HCT116 (cell line): Measurements from ENCODE around the gene AFF1. TPM values are rescaled to one million over a fixed set of nuclear protein-coding genes. Genes with fewer than 3 reads are reported as not detected.

Experiments
- ATAC-seq: fragments of 200-7000 bp; cut with Tn5 transposase; 2 replicates; pipeline ENCODE4 v1.9.1; 2020; ENCODE audit warnings: mild to moderate bottlenecking, moderate library complexity
- BruUV-seq: library from RNA; stranded (reverse); fragments of 400-500 nt; replicated peaks from 2 replicates; lab custom pipeline; 2021; lab: Mats Ljungman, UMichigan
- CTCF ChIA-PET: fragments of 300-600 bp; sonication (Branson Sonifier 250); formaldehyde crosslinking; loops from one replicate; lab custom pipeline; 2021; ENCODE audit warnings: antibody characterized with exemption; lab: Charles Lee
- POLR2A ChIA-PET: fragments of 300-600, 350-600 bp; sonication (Branson Sonifier 250); formaldehyde crosslinking; loops from one replicate; lab custom pipeline; 2021; ENCODE audit warnings: antibody characterized with exemption; lab: Charles Lee
- RAD21 ChIA-PET, 2 experiments: fragments of 300-600 bp; sonication (Branson Sonifier 250); formaldehyde crosslinking; loops; one replicate each; lab custom pipeline; 2023; ENCODE audit warnings: low total read pairs in 2 of 2; ENCODE audit not compliant: uncharacterized antibody in 2 of 2, unreplicated experiment in 2 of 2, low non-redundant PET in 1 of 2; lab: Charles Lee
- DNase-seq: peaks from one replicate; pipeline ENCODE4 v3.0.0-alpha.2; 2010; ENCODE audit warnings: low read depth, low spot score
- H2AFZ ChIP-seq: fragments of 200-600 bp; shearing (Covaris generic), sonication (generic); 2 replicates; pipeline ENCODE4 v1.6.1; 2017; ENCODE audit warnings: low read depth, mixed run types, mixed read lengths, antibody characterized with exemption, low read length; ENCODE audit not compliant: poor library complexity, severe bottlenecking
- H3K27ac ChIP-seq: 2 replicates; pipeline ENCODE4 v1.5.1; 2012; ENCODE audit warnings: low read depth, low read length
- H3K27me3 ChIP-seq: fragments of 200-600 bp; sonication (generic); 2 replicates; pipeline ENCODE4 v1.6.1; 2016; ENCODE audit warnings: mixed run types, low read length, mixed read lengths; ENCODE audit not compliant: insufficient read depth
- H3K36me3 ChIP-seq, 2 experiments: fragments of 200-500 bp in 1 of 2; fragments of 200-600 bp in 1 of 2; sonication (Bioruptor generic) in 1 of 2; sonication (generic) in 1 of 2; 2 replicates each; pipeline versions ENCODE4 v1.5.1 to v1.6.1; 2014 to 2016; ENCODE audit warnings: low read length in 2 of 2, inconsistent platforms in 1 of 2, mixed read lengths in 1 of 2, mixed run types in 1 of 2; ENCODE audit not compliant: insufficient read depth in 2 of 2, control insufficient read depth in 1 of 2
- H3K4me1 ChIP-seq, 2 experiments: fragments of 200-600 bp in 1 of 2; sonication (generic) in 1 of 2; 2 replicates each; pipeline versions ENCODE4 v1.5.1 to v1.6.1; 2012 to 2017; ENCODE audit warnings: low read length in 2 of 2, inconsistent platforms in 1 of 2, mild to moderate bottlenecking in 1 of 2, mixed read lengths in 1 of 2, mixed run types in 1 of 2, moderate library complexity in 1 of 2; ENCODE audit not compliant: insufficient read depth in 2 of 2, control insufficient read depth in 1 of 2
- H3K4me2 ChIP-seq: fragments of 200-600 bp; sonication (generic); 2 replicates; pipeline ENCODE4 v1.6.1; 2017; ENCODE audit warnings: mixed run types, low read length, mixed read lengths
- H3K4me3 ChIP-seq, 2 experiments: fragments of 200-600 bp in 1 of 2; sonication (generic) in 1 of 2; replicated peaks in 1 of 2; 2 replicates each; pipeline ENCODE4 v1.5.1; 2011 to 2016; ENCODE audit warnings: low read length in 2 of 2, control low read depth in 1 of 2, low read depth in 1 of 2, mild to moderate bottlenecking in 1 of 2, mixed read lengths in 1 of 2, mixed run types in 1 of 2
- H3K79me2 ChIP-seq: fragments of 200-600 bp; sonication (generic); 2 replicates; pipeline ENCODE4 v1.6.1; 2017; ENCODE audit warnings: mild to moderate bottlenecking, mixed run types, low read length, moderate library complexity, mixed read lengths; ENCODE audit not compliant: insufficient read depth
- H3K9ac ChIP-seq: fragments of 200-600 bp; sonication (generic); 2 replicates; pipeline ENCODE4 v1.6.1; 2016; ENCODE audit warnings: low read length, mixed read lengths
- H3K9me2 ChIP-seq: fragments of 200-600 bp; sonication (generic), shearing (Covaris generic); 2 replicates; pipeline ENCODE4 v1.6.1; 2017; ENCODE audit warnings: mixed run types, mild to moderate bottlenecking, moderate library complexity; ENCODE audit not compliant: insufficient read depth
- H3K9me3 ChIP-seq, 2 experiments: fragments of 200-500 bp in 1 of 2; fragments of 200-600 bp in 1 of 2; sonication (Bioruptor generic) in 1 of 2; sonication (generic) in 1 of 2; 2 replicates each; pipeline ENCODE4 v1.6.1; 2014 to 2017; ENCODE audit warnings: low read length in 2 of 2, mixed read lengths in 2 of 2, inconsistent platforms in 1 of 2, low read depth in 1 of 2, mild to moderate bottlenecking in 1 of 2, mixed run types in 1 of 2, moderate library complexity in 1 of 2; ENCODE audit not compliant: control insufficient read depth in 1 of 2, insufficient read depth in 1 of 2
- H4K20me1 ChIP-seq: fragments of 200-600 bp; sonication (generic), shearing (Covaris generic); 2 replicates; pipeline ENCODE4 v1.6.1; 2017; ENCODE audit warnings: mixed run types, mild to moderate bottlenecking, moderate library complexity; ENCODE audit not compliant: insufficient read depth
- ATF3 ChIP-seq: IDR thresholded peaks from 2 replicates; pipeline ENCODE4 v1.6.1; 2012
- CBX3 ChIP-seq: IDR thresholded peaks from 2 replicates; pipeline ENCODE4 v1.6.1; 2012; ENCODE audit warnings: low read depth
- CEBPB ChIP-seq: IDR thresholded peaks from 2 replicates; pipeline ENCODE4 v1.6.1; 2012; ENCODE audit warnings: low read depth
- EGR1 ChIP-seq: IDR thresholded peaks from 2 replicates; pipeline ENCODE4 v1.6.1; 2012; ENCODE audit warnings: low read depth
- EZH2 ChIP-seq: fragments of 200-600 bp; sonication (generic); IDR thresholded peaks from 2 replicates; pipeline ENCODE4 v1.6.1; 2017; ENCODE audit warnings: antibody characterized with exemption, mixed run types
- EZH2phosphoT487 ChIP-seq: fragments of 200-600 bp; IDR thresholded peaks from 2 replicates; pipeline ENCODE4 v1.6.1; 2018; ENCODE audit warnings: antibody characterized with exemption, borderline replicate concordance
- JUND ChIP-seq: IDR thresholded peaks from 2 replicates; pipeline ENCODE4 v1.6.1; 2012
- MAX ChIP-seq: IDR thresholded peaks from 2 replicates; pipeline ENCODE4 v1.6.1; 2012
- POLR2A ChIP-seq: IDR thresholded peaks from 2 replicates; pipeline ENCODE4 v1.7.0; 2011; ENCODE audit warnings: borderline replicate concordance; ENCODE audit not compliant: insufficient read depth, insufficient read length; ENCODE audit errors: extremely low read depth
- POLR2AphosphoS5 ChIP-seq: IDR thresholded peaks from 2 replicates; pipeline ENCODE4 v1.6.1; 2011; ENCODE audit warnings: mild to moderate bottlenecking, low read depth, low read length, moderate library complexity
- RAD21 ChIP-seq: IDR thresholded peaks from 2 replicates; pipeline ENCODE4 v1.6.1; 2012; ENCODE audit warnings: low read depth, mild to moderate bottlenecking
- SP1 ChIP-seq: IDR thresholded peaks from 2 replicates; pipeline ENCODE4 v1.6.1; 2012; ENCODE audit warnings: low read depth
- TCF7L2 ChIP-seq: IDR thresholded peaks from 2 replicates; pipeline ENCODE4 v1.7.0; 2011; ENCODE audit warnings: borderline replicate concordance, inconsistent platforms; ENCODE audit not compliant: insufficient read depth, insufficient read length; ENCODE audit errors: extremely low read depth
- YY1 ChIP-seq: IDR thresholded peaks from 2 replicates; pipeline ENCODE4 v1.6.1; 2011; ENCODE audit warnings: low read length, low read depth, moderate library complexity, mild to moderate bottlenecking; ENCODE audit not compliant: insufficient replicate concordance; ENCODE audit errors: extremely low read depth
- ZFX ChIP-seq: fragments of 450-650 bp; IDR thresholded peaks from 2 replicates; pipeline ENCODE4 v1.6.1; 2017
- intact Hi-C: fragments of 100-400 bp; cut with micrococcal nuclease; formaldehyde crosslinking; loops from 2 replicates; pipeline ENCODE4 v1.10.0; 2022
- total RNA-seq: library from RNA; stranded (reverse); gene quantifications from one replicate; pipeline ENCODE4 v1.2.1, GENCODE V29; 2021; ENCODE audit not compliant: unreplicated experiment
- TF ChIP-seq, protein P1 (sequence below): IDR thresholded peaks from 2 replicates; pipeline ENCODE4 v1.6.1; 2011; ENCODE audit warnings: mild to moderate bottlenecking, low read length, moderate library complexity; ENCODE audit not compliant: insufficient replicate concordance; ENCODE audit errors: extremely low read depth
- TF ChIP-seq, protein P2 (sequence below), 3 experiments: fragments of 200-600 bp in 1 of 3; sonication (generic) in 1 of 3; IDR thresholded peaks in 2 of 3; conservative IDR thresholded peaks in 1 of 3; 2 replicates each; pipeline ENCODE4 v1.5.1; 2012 to 2017; ENCODE audit warnings: low read depth in 2 of 3, low read length in 2 of 3, antibody characterized with exemption in 1 of 3, borderline replicate concordance in 1 of 3, control low read depth in 1 of 3, mild to moderate bottlenecking in 1 of 3, mixed read lengths in 1 of 3, mixed run types in 1 of 3, moderate library complexity in 1 of 3; ENCODE audit not compliant: insufficient read depth in 1 of 3

The AFF1 gene
- total RNA-seq, 1 experiment from 2014 or later = 43.1 TPM

GRCh38 chr4:87188048-87188447, 253.2 kb downstream of the AFF1 start:
- no peaks in the 10 kb centered on the region for H3K9me2 ChIP-seq
- RAD21 ChIA-PET = no interaction called here
- TF ChIP-seq RAD21 = no peak
- no peak for TF ChIP-seq EGR1
- no peak for TF ChIP-seq CBX3
- no peak for TF ChIP-seq MAX
- no peak for TF ChIP-seq YY1
- TF ChIP-seq CEBPB = no peak
- TF ChIP-seq EZH2phosphoT487 = no peak
- TF ChIP-seq ZFX = no peak
- TF ChIP-seq, protein P1, sequence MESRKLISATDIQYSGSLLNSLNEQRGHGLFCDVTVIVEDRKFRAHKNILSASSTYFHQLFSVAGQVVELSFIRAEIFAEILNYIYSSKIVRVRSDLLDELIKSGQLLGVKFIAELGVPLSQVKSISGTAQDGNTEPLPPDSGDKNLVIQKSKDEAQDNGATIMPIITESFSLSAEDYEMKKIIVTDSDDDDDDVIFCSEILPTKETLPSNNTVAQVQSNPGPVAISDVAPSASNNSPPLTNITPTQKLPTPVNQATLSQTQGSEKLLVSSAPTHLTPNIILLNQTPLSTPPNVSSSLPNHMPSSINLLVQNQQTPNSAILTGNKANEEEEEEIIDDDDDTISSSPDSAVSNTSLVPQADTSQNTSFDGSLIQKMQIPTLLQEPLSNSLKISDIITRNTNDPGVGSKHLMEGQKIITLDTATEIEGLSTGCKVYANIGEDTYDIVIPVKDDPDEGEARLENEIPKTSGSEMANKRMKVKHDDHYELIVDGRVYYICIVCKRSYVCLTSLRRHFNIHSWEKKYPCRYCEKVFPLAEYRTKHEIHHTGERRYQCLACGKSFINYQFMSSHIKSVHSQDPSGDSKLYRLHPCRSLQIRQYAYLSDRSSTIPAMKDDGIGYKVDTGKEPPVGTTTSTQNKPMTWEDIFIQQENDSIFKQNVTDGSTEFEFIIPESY = no peak
- TF ChIP-seq JUND = no peak
- no peak for TF ChIP-seq SP1
- no peak for TF ChIP-seq POLR2AphosphoS5
- no peak for TF ChIP-seq TCF7L2
- no peak for TF ChIP-seq POLR2A
- TF ChIP-seq, protein P2, sequence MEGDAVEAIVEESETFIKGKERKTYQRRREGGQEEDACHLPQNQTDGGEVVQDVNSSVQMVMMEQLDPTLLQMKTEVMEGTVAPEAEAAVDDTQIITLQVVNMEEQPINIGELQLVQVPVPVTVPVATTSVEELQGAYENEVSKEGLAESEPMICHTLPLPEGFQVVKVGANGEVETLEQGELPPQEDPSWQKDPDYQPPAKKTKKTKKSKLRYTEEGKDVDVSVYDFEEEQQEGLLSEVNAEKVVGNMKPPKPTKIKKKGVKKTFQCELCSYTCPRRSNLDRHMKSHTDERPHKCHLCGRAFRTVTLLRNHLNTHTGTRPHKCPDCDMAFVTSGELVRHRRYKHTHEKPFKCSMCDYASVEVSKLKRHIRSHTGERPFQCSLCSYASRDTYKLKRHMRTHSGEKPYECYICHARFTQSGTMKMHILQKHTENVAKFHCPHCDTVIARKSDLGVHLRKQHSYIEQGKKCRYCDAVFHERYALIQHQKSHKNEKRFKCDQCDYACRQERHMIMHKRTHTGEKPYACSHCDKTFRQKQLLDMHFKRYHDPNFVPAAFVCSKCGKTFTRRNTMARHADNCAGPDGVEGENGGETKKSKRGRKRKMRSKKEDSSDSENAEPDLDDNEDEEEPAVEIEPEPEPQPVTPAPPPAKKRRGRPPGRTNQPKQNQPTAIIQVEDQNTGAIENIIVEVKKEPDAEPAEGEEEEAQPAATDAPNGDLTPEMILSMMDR (IDR thresholded peaks at IDR 0.05 in 2 of 3, conservative IDR thresholded peaks at IDR 0.05 in 1 of 3; ENCODE audit: borderline replicate concordance in 1 of 3, insufficient read depth in 1 of 3, low read depth in 2 of 3, low read length in 2 of 3) = no peak
- TF ChIP-seq ATF3 = no peak
- TF ChIP-seq EZH2 = no peak
- TF ChIP-seq, all 23 proteins: peak for 0
- Histone ChIP-seq H3K9me3 (no peaks in the 10 kb centered on the region), H3K4me3 (no peak overlapping the region), H4K20me1 (no peaks in the 10 kb centered on the region), H3K27me3 (no peaks in the 10 kb centered on the region), H2AFZ (no peak overlapping the region), H3K79me2 (no peaks in the 10 kb centered on the region), H3K27ac (no peak overlapping the region), H3K9ac (no peak overlapping the region), H3K4me1 (no peaks in the 10 kb centered on the region), H3K4me2 (no peak overlapping the region), H3K36me3 (no peaks in the 10 kb centered on the region)
- DNase-seq (no peak), ATAC-seq (no peak)
- intact Hi-C loops = no loop called here
- ChIA-PET POLR2A (no interaction called here), CTCF (no interaction called here)
- no TSS peak for BruUV-seq
